Osteoblast (primary cell): ENCODE data around the gene SLC25A26. TPM values are rescaled to one million over a fixed set of nuclear protein-coding genes. Genes with fewer than 3 reads are reported as not detected.

Experiments used
- DNase-seq: peaks from one replicate; pipeline ENCODE4 v3.0.0; 2011; ENCODE audit warnings: low spot score, mixed read lengths; ENCODE audit not compliant: insufficient read length; ENCODE audit errors: missing footprints
- H2AFZ ChIP-seq: 2 replicates; pipeline ENCODE4 v1.6.0; 2011; ENCODE audit warnings: mild to moderate bottlenecking, low read length
- H3K27ac ChIP-seq: 2 replicates; pipeline ENCODE4 v1.5.1; 2011; ENCODE audit warnings: mild to moderate bottlenecking, low read depth, low read length, moderate library complexity
- H3K27me3 ChIP-seq: 2 replicates; pipeline ENCODE4 v1.6.0; 2012; ENCODE audit warnings: mild to moderate bottlenecking, control low read depth, inconsistent platforms, low read length, moderate library complexity; ENCODE audit not compliant: insufficient read depth
- H3K36me3 ChIP-seq: 2 replicates; pipeline ENCODE4 v1.5.1; 2011; ENCODE audit warnings: mild to moderate bottlenecking, low read length, control low read depth, moderate library complexity; ENCODE audit not compliant: insufficient read depth
- H3K4me1 ChIP-seq: 2 replicates; pipeline ENCODE4 v1.5.1; 2011; ENCODE audit warnings: mild to moderate bottlenecking, low read length, control low read depth, moderate library complexity; ENCODE audit not compliant: insufficient read depth
- H3K4me2 ChIP-seq: 2 replicates; pipeline ENCODE4 v1.6.0; 2011; ENCODE audit warnings: mild to moderate bottlenecking, low read length; ENCODE audit not compliant: insufficient read depth
- H3K4me3 ChIP-seq: fragments of 200-600 bp; sonication (generic); 3 replicates; pipeline ENCODE4 v1.5.1; 2012; ENCODE audit warnings: mild to moderate bottlenecking, low read length, inconsistent platforms; ENCODE audit not compliant: insufficient read depth
- H3K79me2 ChIP-seq: 2 replicates; pipeline ENCODE4 v1.6.0; 2012; ENCODE audit warnings: mild to moderate bottlenecking, low read length, control low read depth, inconsistent platforms; ENCODE audit not compliant: insufficient read depth
- H3K9me3 ChIP-seq: 2 replicates; pipeline ENCODE4 v1.5.1; 2011; ENCODE audit warnings: low read depth, low read length, control low read depth
- H4K20me1 ChIP-seq: 2 replicates; pipeline ENCODE4 v1.6.0; 2012; ENCODE audit warnings: mild to moderate bottlenecking, low read length, control low read depth; ENCODE audit not compliant: insufficient read depth
- CTCF ChIP-seq: IDR thresholded peaks from 2 replicates; pipeline ENCODE4 v1.5.1; 2011; ENCODE audit warnings: mild to moderate bottlenecking, low read depth, low read length, moderate library complexity; ENCODE audit errors: extremely low read depth
- total RNA-seq: library from RNA; depleted of rRNA; stranded (reverse); fragments of >200 nt; gene quantifications from 2 replicates; pipeline ENCODE4 v1.2.3, GENCODE V29; 2012

SLC25A26 gene
- total RNA-seq, 1 donor = 26.1 TPM

GRCh38 chr3:66348704-66349103, 127.9 kb downstream of the SLC25A26 start:
- Histone ChIP-seq H4K20me1 (no peaks in the 10 kb centered on the region), H3K4me3 (no peak overlapping the region), H3K79me2 (no peaks in the 10 kb centered on the region), H3K36me3 (no peaks in the 10 kb centered on the region), H3K4me1 (peaks cover 3% of the 10 kb centered on the region), H3K4me2 (no peak overlapping the region), H3K9me3 (no peaks in the 10 kb centered on the region), H3K27me3 (no peaks in the 10 kb centered on the region), H3K27ac (no peak overlapping the region), H2AFZ (no peak overlapping the region)
- DNase-seq = no peak
- TF ChIP-seq CTCF = no peak

- no peak overlapping the region for H3K27ac ChIP-seq
- DNase-seq = no peak
- H3K9me3 ChIP-seq = no peaks in the 10 kb centered on the region
- no peak overlapping the region for H2AFZ ChIP-seq
- no peaks in the 10 kb centered on the region for H3K36me3 ChIP-seq
- H3K27me3 ChIP-seq = no peaks in the 10 kb centered on the region
- H3K4me1 ChIP-seq = peaks cover 3% of the 10 kb centered on the region
- no peak for TF ChIP-seq CTCF
- no peak overlapping the region for H3K4me3 ChIP-seq
- H3K79me2 ChIP-seq = no peaks in the 10 kb centered on the region
- H4K20me1 ChIP-seq = no peaks in the 10 kb centered on the region
- H3K4me2 ChIP-seq = no peak overlapping the region
These were observed 129.8 kb downstream of the SLC25A26 start for GRCh38 chr3:66350601-66351000.

- H3K27ac ChIP-seq = no peak overlapping the region
These were observed 132.2 kb downstream of the SLC25A26 start for GRCh38 chr3:66353039-66353438.

GRCh38 chr3:66353530-66353929, 132.7 kb downstream of the SLC25A26 start:
- Histone ChIP-seq H3K79me2 (no peaks in the 10 kb centered on the region), H2AFZ (no peak overlapping the region), H4K20me1 (no peaks in the 10 kb centered on the region), H3K27ac (peak overlapping the region; percentile 40), H3K27me3 (no peaks in the 10 kb centered on the region), H3K36me3 (no peaks in the 10 kb centered on the region), H3K4me2 (no peak overlapping the region), H3K9me3 (no peaks in the 10 kb centered on the region), H3K4me1 (peaks cover 3% of the 10 kb centered on the region), H3K4me3 (no peak overlapping the region)
- DNase-seq = no peak
- no peak for TF ChIP-seq CTCF

More at GRCh38 chr3:66353039-66353438, 132.2 kb downstream of the SLC25A26 start:
- no peaks in the 10 kb centered on the region for H3K9me3 ChIP-seq
- no peaks in the 10 kb centered on the region for H3K27me3 ChIP-seq
- no peaks in the 10 kb centered on the region for H3K79me2 ChIP-seq
- no peak overlapping the region for H3K4me2 ChIP-seq
- no peaks in the 10 kb centered on the region for H4K20me1 ChIP-seq
- TF ChIP-seq CTCF = no peak
- H3K4me1 ChIP-seq = peaks cover 3% of the 10 kb centered on the region
- H2AFZ ChIP-seq = no peak overlapping the region
- no peaks in the 10 kb centered on the region for H3K36me3 ChIP-seq
- DNase-seq = no peak
- no peak overlapping the region for H3K4me3 ChIP-seq
